ENCODE results near the gene RBFOX2. TPM values are rescaled to one million over a fixed set of nuclear protein-coding genes. Genes with fewer than 3 reads are reported as not detected.

Gene RBFOX2
- total and polyA plus RNA-seq, 4 donors: 14.2 to 53.6 (median 25.6) TPM

- 45% methylated on average over 7 of the region's 7 CpGs for WGBS
- Histone ChIP-seq H3K27ac (ENCODE audit: low read depth in 1 of 2, low read length in 2 of 2) (peak overlapping the region; percentile 70 to 78), H3K36me3 (ENCODE audit: control insufficient read depth in 4 of 4, insufficient read depth in 3 of 4, low read depth in 1 of 4, low read length in 3 of 4) (peaks cover 0 to 2% (median 0%) of the 10 kb centered on the region in 4 donors), H3K27me3 (ENCODE audit: control insufficient read depth in 4 of 4, insufficient read depth in 4 of 4, low read length in 3 of 4) (no peaks in the 10 kb centered on the region), H3K9ac (ENCODE audit: low read depth in 1 of 2, low read length in 2 of 2) (peak overlapping the region in 1 of 2 donors; percentile 37), H3K4me1 (ENCODE audit: control insufficient read depth in 4 of 4, insufficient read depth in 4 of 4, low read length in 3 of 4) (peaks cover 0 to 43% (median 24%) of the 10 kb centered on the region in 4 donors), H3K9me3 (ENCODE audit: control insufficient read depth in 4 of 4, low read length in 3 of 4) (no peaks in the 10 kb centered on the region), H3K4me3 (ENCODE audit: low read depth in 1 of 3, low read length in 3 of 3) (peak overlapping the region in 2 of 3 donors; percentile 33 to 85)
- DNase-seq (ENCODE audit: low spot score): no peak
- TF ChIP-seq RXRA (IDR thresholded peaks at IDR 0.05) (no peak), FOXA1 (IDR thresholded peaks at IDR 0.05) (no peak)
These were observed 757 bp upstream of the RBFOX2 start for GRCh38 chr22:36029406-36029755.

GRCh38 chr22:36027935-36028645 is 534 bp downstream of the RBFOX2 start:
- Histone ChIP-seq H3K4me1 (ENCODE audit: control insufficient read depth in 4 of 4, insufficient read depth in 4 of 4, low read length in 3 of 4) (peaks cover 0 to 43% (median 23%) of the 10 kb centered on the region in 4 donors), H3K27ac (ENCODE audit: low read depth in 1 of 2, low read length in 2 of 2) (peak overlapping the region; percentile 88 to 90), H3K9ac (ENCODE audit: low read depth in 1 of 2, low read length in 2 of 2) (peak overlapping the region; percentile 72 to 95), H3K9me3 (ENCODE audit: control insufficient read depth in 4 of 4, low read length in 3 of 4) (no peaks in the 10 kb centered on the region), H3K4me3 (ENCODE audit: low read depth in 1 of 3, low read length in 3 of 3) (peak overlapping the region; percentile 85 to 96 (median 88)), H3K27me3 (ENCODE audit: control insufficient read depth in 4 of 4, insufficient read depth in 4 of 4, low read length in 3 of 4) (no peaks in the 10 kb centered on the region), H3K36me3 (ENCODE audit: control insufficient read depth in 4 of 4, insufficient read depth in 3 of 4, low read depth in 1 of 4, low read length in 3 of 4) (peaks cover 0 to 2% (median 0%) of the 10 kb centered on the region in 4 donors)
- under 1% methylated on average over 87 of the region's 87 CpGs for WGBS
- DNase-seq (ENCODE audit: low spot score): peak; percentile 63
- TF ChIP-seq ZBTB33 (IDR thresholded peaks at IDR 0.05): no peak
- TF ChIP-seq RXRA (IDR thresholded peaks at IDR 0.05): no peak
- TF ChIP-seq YY1 (IDR thresholded peaks at IDR 0.05): peak; percentile 11
- no peak for TF ChIP-seq GABPA (IDR thresholded peaks at IDR 0.05 in 1 of 2, conservative IDR thresholded peaks at IDR 0.05 in 1 of 2)
- no peak for TF ChIP-seq FOXA2 (IDR thresholded peaks at IDR 0.05)
- no peak for TF ChIP-seq REST (IDR thresholded peaks at IDR 0.05)

- Histone ChIP-seq H3K4me1 (ENCODE audit: control insufficient read depth in 4 of 4, insufficient read depth in 4 of 4, low read length in 3 of 4) (peaks cover 0 to 47% (median 22%) of the 10 kb centered on the region in 4 donors), H3K27me3 (ENCODE audit: control insufficient read depth in 4 of 4, insufficient read depth in 4 of 4, low read length in 3 of 4) (no peaks in the 10 kb centered on the region)
- TF ChIP-seq FOXA2 (IDR thresholded peaks at IDR 0.05) (no peak), ZBTB33 (IDR thresholded peaks at IDR 0.05) (no peak), MAX (IDR thresholded peaks at IDR 0.05) (no peak), CTCF (IDR thresholded peaks at IDR 0.05; ENCODE audit: low read depth, low read length, missing input control) (no peak), REST (IDR thresholded peaks at IDR 0.05) (no peak), NR2F2 (IDR thresholded peaks at IDR 0.05) (no peak), ATF3 (IDR thresholded peaks at IDR 0.05) (no peak), RXRA (IDR thresholded peaks at IDR 0.05) (no peak)
These were observed 1.1 kb downstream of the RBFOX2 start for GRCh38 chr22:36027579-36027934.

More at GRCh38 chr22:36027579-36027934, 1.1 kb downstream of the RBFOX2 start:
- peak overlapping the region; percentile 88 to 90 for H3K27ac ChIP-seq (ENCODE audit: low read depth in 1 of 2, low read length in 2 of 2)
- WGBS: 3% methylated on average over 7 of the region's 7 CpGs
- peak overlapping the region; percentile 85 to 96 (median 88) for H3K4me3 ChIP-seq (ENCODE audit: low read depth in 1 of 3, low read length in 3 of 3)
- H3K9me3 ChIP-seq (ENCODE audit: control insufficient read depth in 4 of 4, low read length in 3 of 4): no peaks in the 10 kb centered on the region
- peak overlapping the region; percentile 72 to 95 for H3K9ac ChIP-seq (ENCODE audit: low read depth in 1 of 2, low read length in 2 of 2)
- H3K36me3 ChIP-seq (ENCODE audit: control insufficient read depth in 4 of 4, insufficient read depth in 3 of 4, low read depth in 1 of 4, low read length in 3 of 4): peaks cover 0 to 2% (median 0%) of the 10 kb centered on the region in 4 donors
- no peak for DNase-seq (ENCODE audit: low spot score)
